Ovary (tissue), 9 donors: ENCODE data around the gene MACO1. TPM values are rescaled to one million over a fixed set of nuclear protein-coding genes. Genes with fewer than 3 reads are reported as not detected.

Source experiments
- DNase-seq, 5 donors: peaks; one replicate each; pipeline ENCODE4 v3.0.0-alpha.2; 2019 to 2020
- H3K27ac ChIP-seq, 2 donors: fragments of 200-600 bp; one replicate each; pipeline versions ENCODE4 v1.5.1 to v1.8.0; 2019 to 2022
- H3K27me3 ChIP-seq: fragments of 200-600 bp; one replicate; pipeline ENCODE4 v1.8.0; 2022
- H3K36me3 ChIP-seq: fragments of 200-600 bp; sonication (generic); one replicate; pipeline ENCODE4 v1.5.1; 2019
- H3K4me1 ChIP-seq: one replicate; pipeline ENCODE4 v1.8.1; 2013; ENCODE audit warnings: mild to moderate bottlenecking, moderate library complexity; ENCODE audit not compliant: insufficient read depth
- H3K4me3 ChIP-seq: fragments of 200-600 bp; sonication (generic); one replicate; pipeline ENCODE4 v1.5.1; 2017
- H3K9me3 ChIP-seq, 2 donors: fragments of 200-600 bp in 1 of 2; sonication (generic) in 1 of 2; one replicate each; pipeline versions ENCODE4 v1.5.1 to v1.8.1; 2013 to 2019; ENCODE audit warnings: mild to moderate bottlenecking in 1 of 2, moderate library complexity in 1 of 2
- CTCF ChIP-seq, 3 donors: fragments of 450-650 bp in 2 of 3; fragments of 200-600 bp in 1 of 3; IDR thresholded peaks; one replicate each; pipeline versions ENCODE4 v1.5.1 to v1.8.0; 2016 to 2022; ENCODE audit warnings: antibody characterized with exemption in 3 of 3, mild to moderate bottlenecking in 1 of 3
- EP300 ChIP-seq: sonication (generic); formaldehyde crosslinking; IDR thresholded peaks from one replicate; pipeline ENCODE4 v1.6.1; 2017; ENCODE audit warnings: antibody characterized with exemption
- POLR2A ChIP-seq: fragments of 450-650 bp; IDR thresholded peaks from one replicate; pipeline ENCODE4 v1.6.1; 2017; ENCODE audit warnings: antibody characterized with exemption, mild to moderate bottlenecking, moderate library complexity
- WGBS, 3 donors: extraction: QIAGEN DNeasy Blood & Tissue Kit in 1 of 3; methylation state at CpG; one replicate each; pipeline versions ENCODE4 v1.1.5 to v1.1.7; 2013 to 2017; 5-methylcytosine and 5-hydroxymethylcytosine counted together
- intact Hi-C, 4 donors: fragments of 100-400 bp; cut with DNase I; formaldehyde crosslinking; loops; one replicate each; pipeline versions ENCODE4 v1.11.0 to v1.15.1; 2022 to 2023
- polyA plus RNA-seq, 2 donors: library from polyadenylated mRNA; stranded (reverse); fragments of 200-250 nt in 1 of 2; fragments of 350-450 nt in 1 of 2; fragmentation: Illumina TruSeq in 1 of 2; extraction: RNeasy Lipid Tissue Mini Kit (QIAGEN cat#74804) in 1 of 2; gene quantifications; one replicate each; pipeline ENCODE4 v1.2.3, GENCODE V29; 2013 to 2014
- total RNA-seq, 7 donors: library from RNA; depleted of rRNA in 2 of 7; stranded (reverse); fragments of >200 nt in 2 of 7; fragmentation: NEBNext Ultra II Directional in 3 of 7; extraction: Animal tissue kit (Norgen Biotek cat#: 25700) in 3 of 7; gene quantifications; one replicate each; pipeline versions ENCODE4 v1.1.0 to v1.2.4, GENCODE V29; 2016 to 2023
- donor health status: DM: no; HTN: no; CAD: no; lungs with moderate emphysema.
- donor health status: DM: no; HTN: no; CAD: no.
- donor health status: Bipolar disorder and iron deficiency.
- donor health status: DM: yes; HTN: yes; CAD: no.
- donor health status: DM: no; HTN: no; CAD: no.
- donor health status: DM: yes; HTN: yes; CAD: no.

MACO1 gene
- total and polyA plus RNA-seq, 9 donors, result 14.1 to 30.4 (median 23.4) TPM

- intact Hi-C loops, result no loop called here
- WGBS, 3 donors, result 72 to 79% (median 78%) methylated on average over 16 of the region's 16 CpGs
- H3K27ac ChIP-seq, result no peak overlapping the region
These were observed 5.3 kb upstream of the MACO1 start for GRCh38 chr1:25425098-25426085.

GRCh38 chr1:25427696-25428095, 3.0 kb upstream of the MACO1 start:
- WGBS, 3 donors, result 100% methylated on average over 1 of the region's 1 CpG
- no peaks in the 10 kb centered on the region for H3K9me3 ChIP-seq
- intact Hi-C loops, result no loop called here
- no peaks in the 10 kb centered on the region for H3K27me3 ChIP-seq
- no peaks in the 10 kb centered on the region for H3K4me1 ChIP-seq
- DNase-seq, result no peak
- TF ChIP-seq POLR2A (no peak), CTCF (IDR thresholded peaks at IDR 0.05) (no peak), EP300 (no peak)
- no peaks in the 10 kb centered on the region for H3K36me3 ChIP-seq
- H3K27ac ChIP-seq, result no peak overlapping the region
- H3K4me3 ChIP-seq, result no peak overlapping the region

More at GRCh38 chr1:25425098-25426085, 5.3 kb upstream of the MACO1 start:
- Histone ChIP-seq H3K4me1 (no peaks in the 10 kb centered on the region), H3K9me3 (no peaks in the 10 kb centered on the region), H3K36me3 (no peaks in the 10 kb centered on the region), H3K27me3 (no peaks in the 10 kb centered on the region), H3K4me3 (no peak overlapping the region)
- DNase-seq, result no peak
- TF ChIP-seq CTCF (IDR thresholded peaks at IDR 0.05) (no peak), POLR2A (no peak), EP300 (no peak)

- intact Hi-C loops, result no loop called here
- H3K4me1 ChIP-seq, result no peaks in the 10 kb centered on the region
- WGBS, 3 donors, result 91 to 93% (median 93%) methylated on average over 7 of the region's 7 CpGs
These were observed 2.1 kb upstream of the MACO1 start for GRCh38 chr1:25428475-25429166.

More at GRCh38 chr1:25428475-25429166, 2.1 kb upstream of the MACO1 start:
- H3K27ac ChIP-seq, result no peak overlapping the region
- no peaks in the 10 kb centered on the region for H3K27me3 ChIP-seq
- no peak overlapping the region for H3K4me3 ChIP-seq
- no peak for DNase-seq
- H3K36me3 ChIP-seq, result no peaks in the 10 kb centered on the region
- H3K9me3 ChIP-seq, result no peaks in the 10 kb centered on the region
- TF ChIP-seq POLR2A (no peak), EP300 (no peak), CTCF (IDR thresholded peaks at IDR 0.05) (no peak)
